SH-SY5Y (cell line): Measurements from ENCODE around the gene AOC1.

Experiments
- GATA2 ChIP-seq: IDR thresholded peaks from 2 replicates; pipeline ENCODE4 v1.6.1; 2011; ENCODE audit warnings: mild to moderate bottlenecking, low read depth, low read length
- GATA3 ChIP-seq: IDR thresholded peaks from 2 replicates; pipeline ENCODE4 v1.6.1; 2011; ENCODE audit warnings: low read depth, mild to moderate bottlenecking, low read length, moderate library complexity

- TF ChIP-seq GATA2 = no peak
- TF ChIP-seq GATA3 = no peak
Observed at GRCh38 chr7:150818971-150819370, 33.3 kb upstream of the AOC1 start.
